SKM-1 (cell line): ENCODE data around the gene CDSN.

Experiments used
- DNase-seq: peaks from one replicate; lab custom pipeline; 2025; ENCODE audit not compliant: unreplicated experiment; lab: John Stamatoyannopoulos, UW

CDSN gene

DNA sequence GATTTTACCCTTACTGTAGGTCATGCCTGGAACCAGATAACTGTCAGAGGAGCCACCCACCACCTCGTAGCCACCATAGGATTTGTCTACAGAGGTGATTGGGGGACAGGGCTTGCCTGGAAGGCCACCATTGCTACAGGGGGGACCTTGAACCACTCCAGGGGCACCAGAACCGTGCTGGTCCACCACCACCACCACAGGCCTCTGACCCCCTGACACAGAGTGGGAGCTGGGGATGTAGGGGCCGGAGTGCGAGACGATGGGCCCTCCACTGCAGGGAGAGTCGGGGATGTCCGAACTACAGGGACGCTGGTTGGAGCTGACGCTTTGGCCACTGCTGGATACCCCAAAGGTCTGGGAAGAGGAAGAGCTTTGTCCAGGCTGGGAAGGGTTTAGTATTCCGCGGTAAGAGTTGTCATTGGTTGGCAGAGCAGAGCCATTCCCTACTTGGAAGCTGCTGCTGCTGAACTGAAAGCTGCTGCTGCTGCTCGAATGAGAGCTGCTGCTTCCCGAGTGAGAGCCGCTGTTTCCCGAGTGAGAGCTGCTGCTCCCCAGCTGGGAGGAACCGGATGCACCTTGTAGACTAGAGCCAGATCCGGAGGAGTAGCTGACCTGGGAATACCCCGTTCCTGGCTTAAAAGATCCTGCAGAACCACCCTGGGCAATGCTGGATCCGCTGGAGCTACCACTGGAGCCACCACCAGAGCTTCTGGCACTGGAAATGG lies 3.4 kb downstream of the CDSN start:
- DNase-seq, result no peak

DNA sequence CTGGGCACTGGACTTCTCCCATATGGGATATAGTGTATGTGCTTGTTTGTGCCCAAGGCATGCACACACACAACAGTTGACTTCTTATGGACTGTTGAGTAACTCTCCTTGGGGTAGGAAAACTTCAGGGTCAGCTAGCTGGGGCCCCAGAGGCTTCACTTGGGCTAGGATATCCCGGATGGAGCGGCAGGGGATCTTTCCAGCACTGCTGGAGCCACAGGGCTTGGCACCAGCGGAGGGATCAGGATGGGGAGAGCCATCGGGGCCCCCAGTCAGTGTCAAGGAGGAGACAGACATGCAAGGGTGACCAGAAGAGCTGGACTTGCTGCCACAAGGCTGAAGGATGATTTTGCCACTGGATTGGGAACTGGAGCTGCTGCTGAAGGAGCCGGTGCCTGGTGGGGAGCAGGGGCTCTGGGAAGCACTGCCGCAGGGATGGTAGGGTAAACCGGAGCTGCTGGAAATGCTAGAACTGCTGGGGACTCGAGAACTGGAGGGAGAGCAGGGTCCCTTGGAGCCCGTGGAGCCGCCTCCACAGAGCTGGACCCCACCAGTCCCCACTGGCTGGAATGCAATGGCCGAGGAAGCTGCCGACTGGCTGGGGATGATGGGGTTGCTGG lies 4.2 kb downstream of the CDSN start:
- no peak for DNase-seq

DNA sequence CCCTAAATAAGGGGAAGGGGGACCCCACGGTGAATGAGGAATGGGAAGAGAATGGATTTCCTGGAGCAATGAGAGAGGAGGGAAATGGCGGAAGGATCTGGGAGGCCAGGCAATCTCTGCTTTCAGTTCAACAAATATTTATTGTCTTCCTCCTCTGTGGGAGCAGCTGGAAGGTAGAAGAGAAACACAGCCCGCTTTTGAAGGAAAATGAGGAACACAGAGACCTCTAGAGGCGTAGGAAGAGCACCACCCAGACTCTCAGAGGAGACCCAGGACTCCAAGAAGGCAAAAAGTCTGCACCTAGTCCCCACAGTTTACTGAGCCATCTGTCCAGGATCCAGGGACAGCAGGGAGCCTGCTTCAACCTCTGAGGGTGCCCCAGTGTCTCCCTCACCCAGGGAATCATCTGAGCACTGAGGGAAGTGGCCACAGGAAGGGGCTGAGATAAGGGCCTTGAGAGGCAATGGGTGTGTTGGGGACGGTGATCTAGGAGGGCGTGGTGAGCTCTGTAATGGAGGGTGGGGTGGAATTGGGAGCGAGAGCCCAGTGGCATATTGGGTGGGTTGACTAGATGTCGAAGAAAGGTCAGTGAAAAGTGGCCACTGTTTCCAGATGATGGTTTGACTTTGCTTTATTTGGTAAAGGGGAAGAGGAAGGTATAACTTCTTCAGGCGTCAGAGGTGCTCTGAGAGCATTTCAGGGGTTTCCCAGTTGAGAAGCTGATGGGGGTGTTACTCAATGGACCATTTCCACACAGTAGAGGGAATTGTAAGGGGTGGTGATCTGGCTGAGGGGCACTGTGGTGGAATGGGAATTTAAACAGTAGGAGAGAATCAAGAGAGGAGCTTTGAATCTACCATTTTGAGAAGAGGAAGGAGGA lies 5.0 kb downstream of the CDSN start:
- DNase-seq, result no peak

DNA sequence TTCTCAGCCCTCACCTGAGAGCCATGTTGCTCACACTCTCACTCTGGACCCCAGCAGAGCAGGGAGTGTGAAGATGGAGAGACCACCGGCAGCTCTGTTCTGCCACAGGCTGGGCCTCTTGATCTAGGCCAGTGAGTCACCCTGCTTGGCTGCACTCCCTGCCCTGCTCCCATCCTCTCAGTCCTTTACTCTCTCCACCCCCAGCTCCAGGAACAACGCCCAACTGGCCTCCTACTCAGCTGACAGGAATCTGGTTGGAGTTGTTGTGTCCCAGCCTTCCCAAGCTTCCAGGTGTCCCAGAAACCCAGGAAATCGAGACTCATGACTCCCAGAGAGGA lies 5.7 kb downstream of the CDSN start, which contains the start of gene PSORS1C1:
PSORS1C1 (plus strand) TSS at position 260 of the 338 bp plus-strand sequence. CDS start 14,833 bp downstream, outside the sequence.
- no peak for DNase-seq

DNA sequence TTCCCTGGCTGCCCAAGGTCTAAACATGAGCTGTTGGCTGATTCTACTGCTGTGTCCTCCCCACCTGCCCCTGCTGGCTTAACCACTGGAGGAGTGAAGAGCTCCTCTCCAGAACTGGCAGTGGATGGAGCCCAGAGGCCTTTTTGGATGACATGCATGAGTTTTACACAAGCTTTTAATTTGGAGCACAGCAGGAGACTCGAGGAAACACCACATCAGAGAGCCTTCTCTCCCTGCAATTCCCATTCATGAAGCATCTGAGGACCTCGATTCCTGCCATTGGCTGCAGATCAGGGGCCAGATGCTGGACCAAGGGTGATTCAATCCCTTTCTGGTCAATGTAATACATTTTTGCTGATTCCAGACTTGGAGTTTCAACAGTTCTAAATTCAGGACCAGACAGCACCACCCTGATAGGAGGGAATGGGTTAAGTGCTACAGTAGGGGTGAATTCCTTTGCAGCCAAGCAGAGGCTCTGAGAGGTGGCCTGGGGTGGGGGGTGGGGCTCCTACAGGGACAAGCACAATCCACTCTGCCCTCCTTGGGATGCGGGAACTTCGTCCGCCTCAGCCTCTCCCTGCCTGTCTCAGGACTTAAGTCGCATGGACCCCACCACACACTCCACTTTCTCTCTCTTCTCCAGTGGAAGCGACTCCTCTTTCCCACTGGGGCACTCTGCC lies 6.2 kb downstream of the CDSN start:
- DNase-seq, result no peak

DNA sequence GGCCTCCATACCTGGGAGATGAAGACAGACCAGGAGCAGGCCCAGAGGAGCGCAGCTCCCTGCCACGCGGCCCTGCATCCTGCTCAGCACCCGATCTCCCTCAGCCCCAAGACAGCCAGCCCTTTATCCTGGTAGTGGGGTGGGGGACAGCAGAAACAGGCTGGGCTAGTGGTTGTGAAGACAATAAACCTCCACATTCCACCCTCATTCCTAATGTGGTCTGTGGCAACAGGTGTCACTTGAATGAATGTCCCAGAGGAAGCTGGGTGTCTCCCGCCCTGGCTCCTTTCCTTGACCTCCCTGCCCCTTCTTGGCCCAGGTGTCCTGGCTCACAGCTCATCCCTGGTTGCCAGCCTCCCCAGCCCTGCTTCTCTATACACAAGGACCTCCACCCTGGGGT lies 7.8 kb downstream of the CDSN start, which contains the start of gene C6orf15:
C6orf15 (minus strand) TSS at position 98 of the 400 bp plus-strand sequence; CDS start at position 78, 20 bp downstream.
- DNase-seq, result no peak

DNA sequence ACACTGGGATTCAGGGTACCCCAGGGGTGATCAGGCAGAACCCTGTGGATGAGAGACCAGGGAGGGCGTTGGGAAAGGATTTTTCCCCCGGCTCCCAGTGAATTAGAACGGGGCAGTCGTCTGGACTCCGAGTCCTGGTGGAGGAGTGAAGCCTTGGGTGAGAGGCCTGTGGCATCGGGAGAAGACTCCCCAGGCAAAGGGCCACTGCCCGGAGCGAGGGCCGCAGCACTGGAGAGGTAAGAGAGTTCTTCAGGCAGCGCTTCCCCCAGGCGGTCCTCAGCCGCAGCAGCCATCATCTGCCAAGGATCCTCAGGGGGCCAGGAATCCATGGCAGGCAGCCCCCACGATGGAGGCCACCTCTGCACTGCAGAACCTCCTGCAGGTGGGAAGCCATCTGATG lies 8.5 kb downstream of the CDSN start:
- no peak for DNase-seq

DNA sequence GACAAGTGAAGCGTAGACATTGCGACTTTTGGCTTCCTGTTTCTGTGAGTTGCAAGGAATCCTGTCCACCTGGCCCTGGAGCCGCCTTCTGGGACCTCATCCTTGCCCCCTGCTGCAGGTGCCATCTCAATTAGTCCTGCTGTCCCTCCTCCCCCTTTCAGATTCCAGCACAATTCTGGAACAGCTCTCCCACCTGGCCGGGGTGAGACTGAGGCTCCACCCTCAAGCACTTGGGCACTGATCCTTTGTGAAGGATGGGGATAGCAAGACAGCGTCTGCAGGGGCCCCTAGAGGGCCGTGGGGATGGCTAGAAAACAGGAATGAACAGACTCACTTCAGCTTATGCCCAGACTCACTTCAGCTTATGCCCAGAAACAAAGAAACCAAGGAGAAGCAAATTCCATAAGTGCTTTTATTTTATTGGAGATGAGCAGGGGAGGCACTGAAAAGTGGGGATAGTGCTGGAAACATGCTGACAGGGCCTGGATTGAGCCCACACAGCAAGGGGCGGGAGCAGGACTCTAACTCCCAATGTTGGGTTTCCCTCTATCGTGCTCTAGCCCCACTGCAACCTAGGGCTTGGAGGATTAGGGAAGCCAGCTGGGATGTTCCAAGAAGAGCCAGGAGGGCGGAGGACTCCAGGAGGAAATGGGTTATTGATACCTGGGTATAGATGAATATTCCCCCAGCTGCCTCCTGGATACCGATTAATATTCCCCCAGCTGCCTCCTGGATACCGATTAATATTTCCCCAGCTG lies 9.2 kb downstream of the CDSN start:
- no peak for DNase-seq

DNA sequence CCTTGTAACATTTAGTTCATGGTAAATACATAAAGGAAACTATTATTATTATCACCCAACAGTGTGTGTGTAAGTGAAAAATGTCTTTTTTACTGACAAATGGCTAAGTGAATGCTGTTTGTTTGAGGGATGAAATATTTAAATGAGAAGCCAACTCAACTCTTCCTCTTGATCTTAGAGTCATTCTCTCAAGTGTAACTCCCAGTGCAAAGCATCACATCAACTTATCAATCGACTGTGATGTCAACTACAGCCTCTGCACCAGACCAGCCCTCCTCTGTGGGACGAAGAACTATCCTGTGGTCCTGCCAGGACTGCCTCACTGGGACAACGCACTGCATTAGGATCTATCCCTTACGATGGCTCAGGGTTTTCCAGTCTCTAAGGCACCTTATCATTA lies 13.2 kb downstream of the CDSN start:
- no peak for DNase-seq

DNA sequence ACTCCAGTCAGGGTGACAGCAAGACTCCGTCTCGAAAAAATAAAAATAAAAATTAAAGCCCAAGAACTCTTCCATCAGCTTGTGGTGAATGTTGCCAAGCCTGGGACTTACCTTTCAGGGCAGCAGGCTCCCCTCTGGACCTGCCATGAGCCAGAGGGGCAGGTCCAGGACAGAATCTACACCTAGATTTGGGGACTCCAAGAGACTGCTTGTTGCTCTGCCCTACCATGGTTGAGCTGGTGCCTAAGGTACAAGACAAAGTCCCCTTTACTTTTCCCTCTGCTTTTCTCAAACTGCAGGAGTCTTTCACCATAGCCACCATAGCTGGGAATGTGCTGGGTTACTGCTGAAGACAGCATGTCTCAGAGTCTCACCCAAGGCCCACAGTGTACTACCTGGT lies 17.1 kb downstream of the CDSN start:
- no peak for DNase-seq

DNA sequence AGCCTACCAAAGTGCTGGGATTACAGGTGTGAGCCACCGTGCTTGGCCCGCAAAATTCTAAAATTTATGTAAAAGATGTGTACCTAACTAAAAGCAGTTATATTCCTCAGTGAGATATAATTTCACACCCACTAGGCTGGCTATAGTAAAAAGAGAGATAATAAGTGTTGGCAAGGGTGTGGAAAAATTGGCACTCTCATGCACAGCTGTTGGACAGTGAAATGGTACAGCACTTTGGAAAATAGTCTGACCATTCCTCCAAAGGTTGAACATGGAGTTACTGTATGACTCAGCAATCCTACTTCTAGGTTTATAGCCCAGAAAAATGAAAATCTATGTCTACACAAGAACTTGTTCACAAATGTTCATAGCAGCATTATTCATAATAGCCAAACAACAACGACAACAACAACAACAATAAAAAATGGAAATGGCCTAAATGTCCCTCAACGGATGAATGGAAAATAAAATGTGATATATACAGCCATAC lies 21.8 kb downstream of the CDSN start:
- no peak for DNase-seq

DNA sequence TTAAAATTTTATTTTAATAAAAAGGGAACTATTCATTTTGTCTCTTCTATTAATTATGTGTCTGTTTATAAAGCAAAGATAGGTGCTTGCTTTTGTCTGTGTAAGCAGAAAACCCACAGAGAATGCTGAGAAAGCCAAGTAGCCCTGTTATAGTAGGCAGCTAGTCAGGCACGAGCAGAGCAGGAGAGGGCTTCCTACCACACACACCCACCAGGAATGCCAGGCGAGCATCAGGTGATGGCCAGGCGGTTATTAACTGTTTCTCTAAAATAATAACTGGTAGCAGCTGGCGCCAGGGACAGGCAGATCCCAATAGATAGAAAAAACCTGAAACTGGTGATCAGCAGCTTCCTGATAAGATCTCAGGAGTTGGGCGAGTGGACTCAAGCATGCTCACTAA lies 23.6 kb downstream of the CDSN start:
- DNase-seq, result no peak

DNA sequence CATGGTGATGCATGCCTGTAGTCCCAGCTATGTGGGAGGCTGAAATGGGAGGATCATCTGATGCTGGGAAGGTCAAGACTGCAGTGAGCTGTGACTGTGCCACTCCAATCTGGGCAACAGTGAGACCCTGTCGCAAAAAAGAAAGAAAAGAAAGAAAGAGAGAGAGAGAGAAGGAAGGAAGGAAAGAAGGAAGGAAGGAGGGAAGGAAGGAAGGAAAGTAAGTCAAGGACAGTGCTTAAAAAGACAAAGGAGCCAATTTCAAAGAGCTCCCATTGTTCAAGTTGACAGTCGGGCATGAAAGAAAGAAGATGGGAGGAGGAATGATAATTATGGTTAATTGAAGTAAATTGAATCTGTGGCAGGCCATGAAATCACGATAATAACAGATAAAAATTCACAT lies 24.0 kb downstream of the CDSN start:
- DNase-seq, result no peak

DNA sequence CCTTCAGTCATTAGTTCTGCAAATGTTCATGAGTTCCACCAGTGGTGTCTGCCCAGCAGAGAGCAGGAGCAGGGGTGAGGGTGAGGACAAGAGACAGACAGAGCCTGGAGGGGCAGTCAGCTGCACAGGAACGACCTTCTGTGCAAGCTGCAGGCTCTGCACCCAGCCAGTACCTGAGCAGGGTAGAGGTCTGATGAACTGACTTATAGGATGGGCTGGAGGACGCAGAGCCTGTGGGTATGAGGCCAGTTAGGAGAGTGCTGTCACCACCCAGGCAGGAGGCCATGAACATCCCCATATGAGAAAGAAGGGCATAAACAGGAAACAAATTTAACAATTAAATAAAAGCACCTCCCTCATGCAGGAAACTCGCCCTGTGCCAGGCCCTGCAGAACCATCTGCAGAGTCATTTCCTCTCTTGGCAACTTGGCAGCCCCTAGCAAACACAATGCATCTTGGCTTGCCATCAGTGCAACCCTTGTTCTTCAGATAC lies 25.8 kb downstream of the CDSN start:
- no peak for DNase-seq

DNA sequence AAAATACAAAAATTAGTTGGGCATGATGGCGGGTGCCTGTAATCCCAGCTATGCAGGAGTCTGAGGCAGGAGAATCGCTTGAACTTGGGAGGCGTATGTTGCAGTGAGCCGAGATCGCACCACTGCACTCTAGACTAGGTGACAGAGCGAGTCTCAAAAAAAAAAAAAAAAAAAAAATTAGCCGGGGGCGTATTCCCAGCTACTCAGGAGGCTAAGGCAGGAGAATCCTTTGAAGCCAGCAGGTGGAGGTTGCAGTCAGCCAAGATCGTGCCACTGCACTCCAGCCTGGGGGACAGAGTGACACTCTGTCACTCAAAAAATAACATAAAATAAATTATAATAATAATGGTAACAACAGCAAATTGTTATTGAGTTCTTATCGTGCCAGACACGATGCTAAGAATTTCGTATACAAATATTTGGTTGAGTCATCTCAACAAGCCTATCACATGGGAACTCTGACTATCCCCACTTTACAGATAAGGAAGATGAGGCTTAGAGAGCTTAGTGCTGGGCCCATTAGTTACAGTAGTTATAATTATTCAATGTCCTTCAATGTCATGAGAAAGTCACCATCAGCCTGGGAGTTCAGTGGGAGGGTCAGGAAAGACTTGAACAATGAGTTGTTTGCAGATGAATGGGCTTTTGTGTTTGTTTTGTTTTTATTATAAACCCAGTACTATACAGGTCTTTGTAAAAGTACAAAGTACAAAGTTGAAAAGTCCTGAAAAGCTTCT lies 27.3 kb downstream of the CDSN start:
- DNase-seq, result no peak

DNA sequence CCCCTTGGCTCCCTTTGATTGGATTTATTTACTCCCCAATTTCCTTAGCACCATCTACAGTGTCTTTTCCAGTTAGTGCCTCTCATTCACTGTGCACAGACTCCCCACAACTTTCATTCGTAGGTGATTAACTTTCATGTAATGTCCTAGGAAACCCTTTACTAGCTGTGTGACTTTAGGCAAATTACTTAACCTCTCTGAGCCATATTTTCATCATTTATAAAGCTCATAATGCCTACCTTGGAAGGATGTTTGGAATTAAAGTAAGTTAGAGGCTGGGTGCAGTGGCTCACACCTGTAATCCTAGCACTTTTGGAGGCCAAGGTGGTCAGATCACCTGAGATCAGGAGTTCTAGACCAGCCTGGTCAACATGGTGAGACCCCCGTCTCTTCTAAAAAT lies 28.0 kb downstream of the CDSN start:
- DNase-seq, result no peak

DNA sequence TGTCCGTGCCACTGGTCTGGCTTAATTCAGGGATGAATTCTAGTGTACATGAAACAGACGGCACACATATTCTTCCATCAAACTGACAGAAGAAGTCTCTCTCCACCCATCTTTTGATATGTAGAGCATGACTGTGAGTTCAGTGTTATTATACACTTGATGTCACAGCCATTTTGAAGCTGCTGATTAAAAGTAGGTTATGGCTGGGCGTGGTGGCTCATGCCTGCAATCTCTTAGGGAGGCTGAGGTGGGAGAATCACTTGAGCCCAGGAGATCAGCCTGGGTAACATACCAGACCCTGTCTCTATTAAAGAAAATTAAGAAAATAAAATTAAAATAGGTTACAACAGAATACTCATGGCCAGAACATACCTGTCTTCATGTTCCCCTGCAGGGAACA lies 28.6 kb downstream of the CDSN start:
- no peak for DNase-seq

DNA sequence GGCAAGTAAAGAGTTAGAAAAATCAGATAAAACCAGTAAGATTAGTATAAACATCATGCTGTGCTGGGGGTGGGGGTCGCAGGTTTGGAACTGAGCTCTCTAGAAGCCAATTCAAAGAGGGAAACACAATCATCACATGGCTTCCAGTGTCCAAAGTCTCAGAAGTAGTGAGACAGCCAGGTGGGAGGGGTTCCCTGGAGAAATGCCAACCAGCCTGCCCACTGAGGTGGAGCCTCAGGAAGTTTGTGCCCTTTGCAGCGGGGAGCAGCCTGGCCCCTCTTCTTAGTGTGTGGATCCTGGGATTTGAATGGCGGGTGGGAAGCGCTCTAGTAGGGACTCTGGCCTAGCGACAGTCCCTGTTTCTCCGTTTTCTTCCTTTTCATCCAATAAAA lies 29.3 kb downstream of the CDSN start:
- DNase-seq, result no peak

DNA sequence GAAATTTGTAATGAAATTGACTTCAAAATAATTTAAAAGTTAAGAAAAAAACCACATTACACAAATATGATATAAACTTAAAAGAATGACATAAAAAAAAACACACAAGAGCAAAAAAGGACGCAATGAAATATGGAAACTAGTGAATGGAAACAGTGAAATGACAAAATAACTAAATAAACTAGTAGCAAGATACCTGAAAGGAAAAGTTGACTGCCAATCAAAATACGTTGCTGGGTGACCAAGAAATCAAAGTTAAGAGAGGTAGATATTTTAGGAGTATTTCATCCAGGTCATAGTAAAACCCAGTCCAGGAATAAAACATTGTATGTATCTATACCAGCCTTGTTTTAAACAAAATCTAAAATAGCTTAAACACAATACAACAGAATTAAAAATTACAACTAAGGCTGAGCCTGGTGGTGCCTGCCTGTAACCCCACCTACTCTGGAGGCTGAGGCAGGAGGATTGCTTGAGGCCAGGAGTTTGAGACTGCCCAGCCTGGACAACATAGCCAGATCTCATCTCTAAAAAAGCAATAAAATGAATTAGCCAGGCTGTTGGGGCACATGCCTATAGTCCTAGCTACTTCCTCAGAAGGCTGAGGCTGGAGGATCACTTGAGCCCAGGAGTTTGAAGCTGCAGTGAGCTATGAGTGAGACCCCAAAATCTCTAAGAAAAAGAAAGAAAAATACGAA lies 29.8 kb downstream of the CDSN start:
- DNase-seq, result no peak
